NAMALWA (cell line): ENCODE measurements around the gene FHAD1.

Source experiments
- DNase-seq: peaks from one replicate; pipeline ENCODE4 v3.0.0-alpha.2; 2015; ENCODE audit warnings: low spot score

FHAD1 gene

DNA sequence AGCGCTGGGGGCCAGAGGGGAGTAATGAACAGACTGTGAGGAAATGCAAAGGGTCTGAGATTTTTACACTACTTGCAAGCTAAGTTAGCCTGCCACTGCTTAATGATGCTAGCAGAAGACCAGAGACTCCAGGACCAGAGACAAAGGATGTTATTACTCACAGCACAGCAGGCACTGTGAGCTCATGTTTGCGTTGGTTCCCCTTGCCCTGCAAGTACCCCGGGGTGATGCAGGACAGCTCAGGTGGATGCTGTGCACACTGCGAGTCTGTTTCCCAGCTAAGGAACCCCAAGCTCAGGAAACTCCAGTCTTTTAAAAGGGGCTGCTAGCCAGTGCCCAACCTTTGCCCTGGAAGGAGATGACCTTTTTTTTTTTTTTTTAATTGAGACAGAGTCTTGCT lies 1.2 kb downstream of the FHAD1 start:
- no peak for DNase-seq

DNA sequence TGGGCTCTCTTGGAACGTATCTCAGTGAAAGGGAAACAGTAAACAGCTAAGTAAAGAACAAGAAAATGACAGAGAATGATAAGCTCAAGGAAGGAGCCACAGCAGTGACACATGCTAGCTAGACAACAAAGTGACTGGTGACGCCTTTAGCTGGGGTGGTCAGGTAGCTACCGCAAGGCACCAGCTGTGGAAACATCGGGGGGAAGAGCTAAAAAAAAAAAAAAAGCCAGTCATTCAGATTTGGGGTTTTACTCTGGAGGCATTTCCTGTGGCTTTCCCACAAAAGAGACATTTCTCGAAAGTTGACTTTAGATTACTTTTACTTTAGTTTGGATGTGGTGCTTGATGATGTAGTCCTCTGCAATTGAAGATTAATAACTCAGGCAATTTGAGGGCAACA lies 2.1 kb downstream of the FHAD1 start:
- DNase-seq: no peak

DNA sequence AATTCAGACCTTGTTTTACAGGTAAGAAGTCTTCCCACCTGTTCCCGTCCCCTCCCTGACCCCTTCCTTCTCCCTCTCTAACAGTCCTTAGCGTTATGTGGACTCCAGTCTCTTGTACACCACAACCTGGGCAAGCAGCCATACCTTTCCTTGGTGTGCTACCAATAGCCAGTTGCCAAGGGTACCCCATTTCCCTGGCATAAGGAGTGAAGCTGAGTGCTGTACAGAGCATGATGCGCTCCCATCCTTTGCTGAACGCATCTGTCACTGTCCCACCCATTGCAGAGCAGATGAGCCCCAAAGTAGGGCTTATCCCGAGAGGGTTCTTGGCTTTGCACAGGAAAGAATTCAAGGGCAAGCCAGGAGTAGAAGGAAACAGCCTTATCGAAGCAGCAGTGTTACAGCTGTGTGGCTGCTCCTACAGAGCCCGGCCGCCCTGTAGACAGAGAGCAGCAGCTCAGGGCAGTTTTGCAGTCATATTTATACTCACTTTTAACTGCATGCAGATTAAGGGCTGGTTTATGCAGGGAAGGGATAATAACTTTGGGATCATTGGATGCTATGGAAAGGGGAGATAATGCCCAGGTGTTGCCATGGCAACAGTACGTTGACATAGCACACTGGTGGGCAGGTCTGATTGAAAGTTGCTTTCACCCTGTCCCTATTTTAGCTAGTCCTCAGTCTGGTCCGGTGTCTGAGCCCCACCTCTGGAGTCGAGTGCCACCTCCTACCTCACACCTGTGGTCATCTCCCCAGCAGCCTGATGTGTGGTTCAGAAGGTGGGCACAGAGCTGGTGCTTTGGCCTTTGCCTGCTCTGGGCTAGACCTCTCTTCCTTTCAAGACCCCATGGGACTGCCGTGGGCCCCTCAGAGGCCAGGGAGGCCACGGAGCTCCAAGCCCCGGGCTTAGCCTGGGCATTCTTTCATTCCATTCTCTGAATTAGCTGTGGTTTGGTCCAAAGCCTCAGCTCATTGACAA lies 5.1 kb downstream of the FHAD1 start:
- DNase-seq: no peak

DNA sequence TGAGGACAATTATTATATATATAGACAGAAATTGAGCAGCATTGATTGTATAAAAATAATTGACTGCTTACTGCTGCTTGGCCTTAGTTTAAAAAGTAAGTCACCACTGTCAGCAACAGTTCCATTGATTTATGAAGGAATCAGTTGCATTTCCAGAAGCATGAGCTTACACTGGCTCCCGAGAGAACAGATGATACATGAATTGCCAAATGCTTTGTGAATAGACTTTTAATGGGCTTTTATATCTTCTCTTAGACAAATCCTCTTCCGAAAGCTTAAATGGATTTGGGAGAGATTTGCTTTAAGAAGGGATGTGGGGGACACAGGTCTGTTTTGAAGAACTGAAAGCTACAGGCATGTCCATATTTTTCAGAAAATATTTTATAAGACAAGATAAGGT lies 7.5 kb downstream of the FHAD1 start:
- no peak for DNase-seq

DNA sequence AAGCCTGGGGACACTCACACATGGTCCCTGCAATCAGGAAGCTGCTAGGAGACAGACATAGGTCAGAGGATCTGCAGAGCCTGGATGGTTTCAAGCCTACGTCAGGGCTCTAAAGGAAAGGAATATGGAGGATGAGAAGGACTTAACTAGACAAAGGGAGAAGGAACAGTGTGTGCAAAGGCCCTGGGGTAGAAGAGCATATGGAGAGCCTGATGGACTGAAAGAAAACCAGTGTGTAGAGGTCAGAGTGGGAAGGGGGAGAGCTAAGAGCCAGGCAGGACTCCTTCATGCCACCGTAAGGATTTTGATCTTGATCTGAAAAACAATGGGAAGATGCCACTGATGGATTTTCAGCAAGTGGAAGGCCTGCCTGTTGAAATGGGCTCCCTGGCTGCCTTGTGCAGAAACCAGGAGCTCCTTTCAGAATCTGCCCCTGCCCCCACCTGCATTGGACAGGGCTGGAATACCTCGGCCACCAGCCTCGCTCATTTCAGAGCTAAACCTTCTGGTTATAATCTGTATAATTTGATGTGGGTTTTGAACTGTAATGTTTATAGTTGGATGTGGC lies 8.6 kb downstream of the FHAD1 start:
- DNase-seq: no peak

DNA sequence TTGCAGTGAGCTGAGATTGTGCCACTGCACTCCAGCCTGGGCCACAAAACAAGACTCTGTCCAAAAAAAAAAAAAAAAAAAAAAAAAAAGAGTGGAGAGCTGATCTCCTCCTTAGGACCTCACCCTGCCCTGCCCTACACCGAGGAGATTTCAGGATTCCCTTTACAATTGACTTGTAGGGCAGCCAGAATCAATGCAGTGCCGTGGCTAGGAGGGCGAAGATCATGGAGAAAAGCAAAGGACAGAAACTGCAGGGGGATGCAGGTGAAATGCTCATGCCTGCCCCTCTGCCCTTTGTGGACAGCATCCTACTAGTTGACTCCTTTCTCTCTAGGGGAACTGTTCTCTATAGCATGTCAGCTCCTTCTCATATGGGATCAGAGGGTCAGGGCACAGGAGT lies 9.6 kb downstream of the FHAD1 start:
- DNase-seq: no peak

DNA sequence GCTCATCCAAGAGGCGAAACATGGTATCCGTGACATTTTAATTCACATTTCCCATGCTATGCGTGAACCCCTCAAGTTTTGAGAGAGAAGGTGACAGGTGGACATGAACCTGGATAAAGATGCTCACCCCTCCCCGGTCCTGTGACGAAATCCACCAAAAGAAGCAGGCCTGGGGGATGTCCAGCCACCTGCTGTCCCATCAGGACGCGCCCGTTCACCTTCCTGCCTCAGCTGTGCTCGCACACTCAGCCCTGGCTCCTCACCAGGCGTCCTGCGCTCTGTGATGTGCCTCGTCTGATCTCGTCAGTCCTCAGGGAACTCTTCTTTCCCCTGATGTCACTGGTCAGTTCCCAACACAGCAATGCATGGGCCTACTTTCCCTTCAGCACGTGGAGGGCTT lies 10.3 kb downstream of the FHAD1 start:
- DNase-seq: no peak

DNA sequence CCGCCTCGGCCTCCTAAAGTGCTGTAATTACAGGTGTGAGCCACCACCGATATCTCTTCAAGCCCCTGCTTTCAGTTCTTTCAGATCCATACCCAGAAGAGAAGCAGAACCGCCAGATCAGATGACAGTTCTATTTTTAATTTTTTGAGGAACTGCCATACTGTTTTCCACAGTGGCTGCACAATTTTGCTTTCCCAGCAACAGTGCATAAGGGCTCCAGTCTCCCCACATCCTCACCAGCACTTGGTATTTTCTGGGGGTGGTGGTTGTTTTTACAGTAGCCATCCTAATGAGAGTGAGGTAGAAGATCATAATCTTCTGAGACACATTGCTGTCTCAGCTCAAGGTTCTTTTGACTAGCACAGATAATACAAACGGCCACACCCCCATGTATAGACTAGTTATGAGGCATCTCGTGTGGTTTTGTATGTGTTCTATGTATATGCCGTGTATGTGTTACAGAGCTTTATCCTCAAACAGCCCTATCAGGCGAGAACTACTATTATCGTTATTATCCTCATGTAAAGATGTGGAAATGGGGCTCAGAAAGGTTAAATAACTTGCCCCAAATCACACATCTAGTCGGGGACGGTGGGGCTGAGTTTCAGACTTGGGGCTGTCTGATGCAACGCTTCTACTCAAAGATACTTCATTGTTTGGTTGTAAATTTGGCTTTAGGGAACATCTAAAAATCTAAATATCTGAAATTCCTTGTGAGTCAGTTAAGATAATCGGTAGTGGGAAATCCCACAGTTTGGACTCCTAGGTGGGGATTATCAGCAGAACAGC lies 12.0 kb downstream of the FHAD1 start:
- DNase-seq: no peak

DNA sequence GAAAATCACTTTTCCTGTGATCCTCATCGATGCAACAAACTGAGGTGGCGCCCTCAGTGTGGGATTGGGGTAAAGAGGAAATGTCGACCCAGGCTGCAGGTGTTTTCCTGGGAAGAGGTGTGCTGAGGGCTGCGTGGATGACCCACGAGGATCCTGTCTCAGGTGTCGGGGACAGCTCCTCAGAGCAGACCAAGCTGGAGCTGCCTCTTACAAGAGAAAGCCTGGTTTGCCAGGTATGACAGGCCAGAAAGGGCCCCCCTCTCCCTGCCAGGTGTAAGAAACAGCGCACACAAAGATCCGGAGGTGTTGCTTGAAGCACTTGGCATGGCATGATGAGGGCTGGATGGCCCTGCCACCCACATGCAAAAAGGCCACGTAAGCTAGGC lies 12.6 kb downstream of the FHAD1 start:
- DNase-seq: no peak

DNA sequence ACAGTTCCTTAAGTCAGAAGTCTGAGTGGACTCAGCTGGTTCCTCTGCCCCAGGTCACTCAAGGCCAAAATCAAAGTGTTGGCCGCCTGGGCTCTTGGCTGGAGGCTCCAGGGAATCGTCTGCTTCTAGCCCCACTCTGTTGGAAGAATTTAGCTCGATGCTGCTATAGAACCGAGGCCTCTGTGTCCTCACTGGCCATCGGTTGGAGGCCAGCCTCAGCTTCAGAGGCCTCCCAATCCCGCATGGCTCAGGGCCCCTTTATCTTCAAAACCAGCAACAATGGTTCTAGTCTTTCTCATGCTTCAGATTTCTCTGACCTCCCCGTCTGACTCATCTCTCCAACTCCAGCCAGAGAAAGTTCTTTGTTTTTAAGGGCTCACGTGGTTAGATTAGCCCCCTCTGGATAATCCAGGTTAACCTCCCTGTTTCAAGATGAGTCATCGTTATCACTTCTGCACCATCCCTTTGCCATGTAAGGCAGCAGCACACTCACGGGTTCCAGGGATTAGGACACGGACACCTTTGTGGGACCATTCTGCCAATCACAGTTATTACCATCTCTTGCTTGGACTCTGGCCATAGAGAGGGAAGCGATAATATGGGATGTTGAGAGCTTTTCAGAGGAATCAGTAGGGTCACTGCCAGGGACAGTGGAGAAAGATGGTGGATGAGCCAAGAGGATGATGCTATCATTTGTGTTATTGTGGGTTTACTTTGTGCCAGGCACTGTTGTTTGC lies 13.6 kb downstream of the FHAD1 start:
- DNase-seq: no peak

DNA sequence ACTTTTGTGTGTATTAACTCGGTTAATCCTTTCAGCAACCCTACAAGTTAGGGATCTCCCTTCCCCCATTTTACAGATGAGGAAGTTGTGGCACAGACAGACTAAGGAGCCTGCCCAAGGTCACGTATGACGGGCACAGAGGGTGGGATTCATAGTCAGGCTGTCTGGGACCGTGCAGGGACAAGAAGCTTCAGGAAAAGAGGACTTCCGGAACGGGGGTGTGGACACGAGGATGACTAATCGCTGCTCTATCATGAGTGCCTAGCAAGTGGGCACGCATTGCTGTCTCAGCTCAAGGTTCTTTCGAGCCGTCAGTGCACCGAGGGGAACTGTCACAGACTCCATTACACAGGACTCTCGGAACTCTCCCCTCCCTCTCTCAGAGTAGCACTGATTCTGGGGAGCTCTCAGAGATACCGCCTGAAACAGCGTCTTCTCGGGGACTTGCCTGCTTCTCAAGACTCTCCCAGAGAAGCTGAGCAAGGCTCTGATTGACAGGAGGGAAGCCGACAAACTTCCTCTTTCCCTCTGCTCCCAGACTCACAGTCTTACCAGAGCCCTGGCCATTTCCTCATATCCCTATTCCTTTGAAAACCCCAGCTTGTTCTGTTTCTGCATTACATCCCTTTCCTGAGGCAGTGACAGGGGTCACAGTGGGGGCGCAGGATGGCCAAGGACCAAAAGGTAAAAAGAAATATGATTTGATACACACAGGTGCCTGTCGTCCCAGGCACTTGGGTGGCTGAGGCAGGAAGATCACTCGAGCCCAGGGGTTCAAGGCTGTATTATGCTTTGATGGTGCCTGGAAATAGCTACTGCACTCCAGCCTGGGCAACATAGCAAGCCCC lies 14.4 kb downstream of the FHAD1 start:
- DNase-seq: no peak

DNA sequence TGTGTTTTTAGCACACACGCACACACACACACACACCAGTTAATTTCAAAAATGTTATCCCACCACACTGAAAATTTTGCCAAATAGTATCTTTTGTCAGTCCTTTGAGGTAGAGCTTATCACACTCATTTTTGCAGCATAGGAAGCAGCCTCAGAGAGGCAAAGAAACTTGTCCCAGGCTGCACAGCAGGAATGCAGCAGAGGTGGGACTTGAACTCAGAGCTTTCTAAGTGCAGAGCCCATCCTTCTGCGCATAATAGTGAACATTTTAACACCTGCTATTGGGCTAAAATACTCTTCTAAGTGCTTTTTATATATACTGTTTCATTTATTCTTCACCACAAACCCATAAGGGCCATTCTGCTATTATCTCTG lies 15.0 kb downstream of the FHAD1 start:
- DNase-seq: no peak

DNA sequence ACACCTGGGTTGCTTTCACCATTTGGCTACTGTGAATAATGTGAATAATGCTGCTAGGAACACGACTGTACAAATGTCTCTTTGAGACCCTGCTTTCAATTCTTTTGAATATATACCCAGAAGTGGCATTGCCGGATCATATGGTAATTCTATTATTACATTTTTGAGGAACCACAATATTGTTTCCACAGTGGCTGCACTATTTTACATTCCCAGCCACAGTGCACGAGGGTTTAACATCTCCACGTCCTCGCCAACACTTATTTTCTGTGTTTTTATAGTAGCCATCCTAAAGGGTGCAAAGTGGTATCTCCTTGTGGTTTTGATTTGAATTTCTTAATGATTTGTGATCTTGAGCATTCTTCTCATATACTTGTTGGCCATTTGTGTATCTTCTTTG lies 15.7 kb downstream of the FHAD1 start:
- DNase-seq: no peak

DNA sequence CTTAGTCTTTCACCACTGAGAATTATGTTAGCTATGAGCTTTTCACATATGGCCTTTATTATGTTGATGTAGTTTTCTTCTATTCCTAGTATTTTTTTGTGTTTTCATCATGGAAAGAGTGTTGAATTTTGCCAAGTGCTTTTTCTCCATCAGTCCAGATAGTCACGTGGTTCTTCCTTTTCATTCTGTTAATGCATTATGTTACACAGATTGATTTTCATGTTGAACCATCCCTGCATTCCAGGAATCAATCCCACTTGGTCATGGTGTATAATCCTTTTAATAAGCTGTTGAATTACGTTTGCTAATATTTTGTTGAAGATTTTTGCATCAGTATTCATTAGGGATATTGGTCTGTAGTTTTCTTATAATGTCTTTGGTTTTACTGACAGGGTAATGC lies 17.7 kb downstream of the FHAD1 start:
- no peak for DNase-seq

DNA sequence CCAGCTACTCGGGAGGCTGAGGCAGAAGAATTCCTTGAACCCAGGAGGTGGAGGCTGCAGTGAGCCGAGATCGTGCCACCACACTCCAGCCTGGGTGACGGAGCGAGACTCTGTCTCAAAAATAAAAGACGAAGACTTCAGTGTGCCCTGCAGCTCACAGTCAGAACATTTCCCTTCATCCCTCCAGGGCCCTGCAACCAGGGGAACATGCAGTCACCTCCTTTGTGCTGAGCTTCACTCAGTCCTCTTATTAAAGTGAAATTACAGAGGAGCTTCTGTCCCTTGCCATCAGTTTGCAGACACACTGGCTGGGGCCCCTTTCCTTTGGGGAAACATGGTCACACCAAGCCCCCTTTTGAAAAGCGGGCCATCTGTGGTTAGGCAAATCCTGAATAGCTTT lies 24.2 kb downstream of the FHAD1 start:
- DNase-seq: no peak

DNA sequence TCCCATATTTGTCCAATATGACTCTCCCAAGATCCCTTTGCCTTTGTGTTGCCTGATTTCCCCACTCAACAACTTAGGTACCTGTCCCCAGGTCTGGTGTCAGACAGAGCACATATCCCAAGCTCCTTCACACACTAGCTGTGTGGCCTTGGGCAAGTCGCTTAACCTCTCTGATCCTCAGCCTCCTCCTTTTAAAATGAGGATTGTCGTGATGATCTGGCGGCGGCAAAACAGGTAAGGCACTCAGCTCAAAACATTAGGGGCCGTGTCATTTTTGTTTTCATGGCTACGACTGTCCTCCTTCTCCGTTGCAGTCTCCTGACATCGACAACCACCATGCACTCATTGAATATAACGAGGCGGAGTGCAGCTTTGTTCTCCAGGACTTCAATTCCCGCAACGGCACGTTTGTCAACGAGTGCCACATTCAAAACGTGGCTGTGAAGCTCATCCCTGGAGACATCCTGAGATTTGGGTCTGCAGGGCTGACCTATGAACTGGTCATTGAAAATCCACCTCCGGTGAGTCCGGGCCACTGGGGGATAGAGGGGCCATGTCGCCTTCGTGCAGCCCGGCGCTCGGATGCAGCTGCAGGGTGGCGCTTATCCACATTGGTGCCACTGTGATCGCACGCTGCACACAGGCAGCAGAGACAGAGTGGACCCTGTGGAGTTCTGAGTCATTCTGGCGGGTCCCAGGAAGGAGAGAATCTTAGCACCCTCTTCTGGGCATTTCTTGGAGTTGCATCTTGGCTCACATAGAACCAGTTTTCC lies 25.2 kb downstream of the FHAD1 start:
- DNase-seq: peak; percentile 70

DNA sequence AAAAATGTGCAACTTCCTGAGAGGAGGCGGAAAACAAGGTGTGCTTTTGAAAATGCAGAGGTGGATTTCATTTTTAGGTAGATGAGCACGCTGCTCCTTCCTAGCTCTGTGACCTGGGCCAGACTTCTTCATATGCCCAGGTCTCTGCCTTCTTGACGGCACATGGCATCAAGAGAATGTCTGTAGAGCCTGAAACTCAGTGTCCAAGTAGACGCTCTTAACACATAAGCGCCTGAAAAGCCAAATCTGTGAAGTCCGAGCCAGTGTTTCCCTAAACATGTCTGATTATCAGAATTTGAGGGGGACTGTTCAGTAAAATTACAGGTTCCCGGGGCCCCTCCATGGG lies 25.7 kb downstream of the FHAD1 start:
- DNase-seq: no peak

DNA sequence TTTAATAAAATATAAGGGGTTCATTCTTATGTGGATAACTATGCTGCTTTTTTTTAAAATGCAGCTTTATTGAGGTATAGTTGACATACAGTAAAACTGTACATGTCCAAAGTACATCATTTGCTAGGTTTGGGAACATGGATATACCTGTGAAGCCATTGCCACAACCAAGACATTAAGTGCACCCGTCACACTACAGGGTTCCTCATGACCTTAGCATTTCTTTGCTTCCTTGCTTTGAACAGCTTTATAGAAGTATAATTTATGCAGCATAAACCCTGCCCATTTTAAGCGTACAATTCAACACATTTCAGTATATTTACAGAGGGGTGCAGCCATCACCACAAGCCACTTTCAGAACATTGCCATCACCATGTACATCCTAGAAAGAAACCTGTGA lies 26.3 kb downstream of the FHAD1 start:
- DNase-seq: no peak

DNA sequence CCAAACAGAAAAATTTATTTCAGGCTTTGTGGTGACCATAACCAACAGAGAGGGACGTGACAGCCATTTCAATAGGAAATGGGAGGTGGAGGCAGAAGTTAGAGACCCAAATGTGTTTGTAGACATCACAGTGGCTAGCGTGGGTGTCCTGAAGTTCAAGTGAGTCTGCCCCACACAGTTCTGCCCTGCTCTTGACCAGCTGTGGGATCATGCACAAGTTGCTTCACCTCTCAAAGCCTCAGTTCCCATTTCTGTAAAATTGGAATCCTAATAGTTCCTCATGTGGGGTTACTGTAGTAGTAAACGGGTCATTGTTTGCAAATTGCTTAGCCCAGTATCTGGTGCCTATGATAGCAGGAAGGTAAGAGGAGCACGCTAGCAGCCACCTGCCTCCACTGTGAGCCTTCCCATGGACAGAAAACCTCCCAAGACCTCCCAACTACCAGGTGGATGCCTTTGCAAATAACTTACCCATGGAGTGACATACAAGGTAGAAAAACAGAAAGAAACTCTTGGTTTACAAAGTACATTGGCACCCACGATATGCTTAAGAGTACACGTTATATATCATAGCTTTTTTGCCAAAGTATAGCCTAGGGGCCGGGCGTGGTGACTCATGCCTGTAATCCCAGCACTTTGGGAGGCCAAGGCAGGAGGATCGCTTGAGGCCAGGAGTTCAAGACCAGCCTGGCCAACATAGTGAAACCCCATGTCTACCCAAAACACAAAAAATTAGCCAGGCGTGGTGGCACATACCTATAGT lies 29.1 kb downstream of the FHAD1 start:
- no peak for DNase-seq
